HepG2 (cell line): ENCODE measurements around the gene OS9. TPM values are rescaled to one million over a fixed set of nuclear protein-coding genes. Genes with fewer than 3 reads are reported as not detected.

Experiments
- ETS1 ChIP-seq: sonication (generic); formaldehyde crosslinking; IDR thresholded peaks from 2 replicates; pipeline ENCODE4 v1.4.0; 2020; ENCODE audit warnings: missing genetic modification reagents
- RFXANK ChIP-seq: IDR thresholded peaks from 2 replicates; pipeline ENCODE4 v1.6.1; 2016
- ZBTB21 ChIP-seq: sonication (generic); formaldehyde crosslinking; IDR thresholded peaks from 2 replicates; pipeline ENCODE4 v1.4.0; 2020; ENCODE audit warnings: missing genetic modification reagents
- ZC3H4 ChIP-seq: sonication (generic); formaldehyde crosslinking; IDR thresholded peaks from 2 replicates; pipeline ENCODE4 v1.4.0; 2020; ENCODE audit warnings: missing genetic modification reagents, borderline replicate concordance
- ZMYM3 ChIP-seq: sonication (generic); formaldehyde crosslinking; IDR thresholded peaks from 2 replicates; pipeline ENCODE4 v1.5.1; 2020; ENCODE audit warnings: mild to moderate bottlenecking, missing genetic modification reagents
- ZNF383 ChIP-seq: sonication (generic); formaldehyde crosslinking; IDR thresholded peaks from 2 replicates; pipeline ENCODE4 v1.4.0; 2020; ENCODE audit warnings: missing genetic modification reagents, mild to moderate bottlenecking, borderline replicate concordance
- polyA plus RNA-seq, 8 experiments: library from polyadenylated mRNA; depleted of rRNA in 3 of 8; stranded (reverse) in 7 of 8; unstranded in 1 of 8; fragments of >200 nt; fragmentation: Illumina TruSeq in 4 of 8; extraction: Trizol in 4 of 8; gene quantifications; 2 replicates each; pipeline versions ENCODE4 v1.2.1 to v1.2.3, GENCODE V29; 2011 to 2016; ENCODE audit warnings: low read depth in 4 of 8, missing spikeins in 1 of 8, mixed read lengths in 1 of 8; ENCODE audit not compliant: insufficient read depth in 1 of 8
- total RNA-seq, 5 experiments: library from RNA; depleted of rRNA; stranded (reverse); fragments of >200 nt; fragmentation: Illumina TruSeq; extraction: Trizol; gene quantifications; 2 replicates each; pipeline ENCODE4 v1.2.3, GENCODE V29; 2016; ENCODE audit warnings: low read depth in 1 of 5
- TF ChIP-seq, protein P1 (sequence below): IDR thresholded peaks from 2 replicates; pipeline ENCODE4 v1.6.1; 2016; ENCODE audit warnings: low read depth, missing genetic modification reagents, missing compliant biosample characterization
- TF ChIP-seq, protein P2 (sequence below): sonication (generic); formaldehyde crosslinking; IDR thresholded peaks from 2 replicates; pipeline ENCODE4 v1.4.0; 2020; ENCODE audit warnings: missing genetic modification reagents
- TF ChIP-seq, protein P3 (sequence below), 2 experiments: fragments of 450-650 bp in 1 of 2; sonication (generic) in 1 of 2; formaldehyde crosslinking in 1 of 2; IDR thresholded peaks; 2 replicates each; pipeline versions ENCODE4 v1.6.1 to v1.8.0; 2016 to 2022; ENCODE audit warnings: antibody characterized with exemption in 1 of 2, mild to moderate bottlenecking in 1 of 2, missing genetic modification reagents in 1 of 2

OS9 gene
- total and polyA plus RNA-seq, 2 of the 13 experiments (the other 11 are each of a cell fraction or from before 2014, with no cell fraction given), result 156 to 206 TPM

DNA sequence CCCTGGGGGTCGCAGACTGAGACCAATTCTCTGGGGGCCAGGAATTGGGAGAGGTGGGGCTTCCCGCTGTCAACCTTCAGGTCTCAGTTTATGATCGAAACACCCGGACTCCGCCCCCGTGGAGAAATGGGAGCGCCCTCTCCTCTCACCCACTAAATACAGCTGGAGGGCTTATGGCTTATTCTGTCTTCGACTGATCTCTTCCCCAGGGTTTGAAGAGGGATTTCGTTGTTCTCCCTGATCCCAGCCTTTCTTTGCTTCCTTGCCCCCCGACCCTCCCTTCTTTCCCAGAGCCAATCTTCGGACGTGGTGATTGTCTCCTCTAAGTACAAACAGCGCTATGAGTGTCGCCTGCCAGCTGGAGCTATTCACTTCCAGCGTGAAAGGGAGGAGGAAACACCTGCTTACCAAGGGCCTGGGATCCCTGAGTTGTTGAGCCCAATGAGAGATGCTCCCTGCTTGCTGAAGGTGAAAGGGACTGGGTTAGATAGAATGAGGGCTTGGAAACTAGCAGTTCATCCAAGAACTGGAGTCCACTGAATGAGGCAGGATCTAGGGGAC lies 607 bp downstream of the OS9 start (continued):
- TF ChIP-seq ZC3H4 (no peak), ZBTB21 (CRISPR knock-in tag) (no peak), ZNF383 (CRISPR knock-in tag) (peak; percentile 43; the same call in 1 of the 2 replicates), RFXANK (CRISPR knock-in tag) (no peak), ZMYM3 (CRISPR knock-in tag) (no peak), ETS1 (no peak)
- TF ChIP-seq, protein P1, sequence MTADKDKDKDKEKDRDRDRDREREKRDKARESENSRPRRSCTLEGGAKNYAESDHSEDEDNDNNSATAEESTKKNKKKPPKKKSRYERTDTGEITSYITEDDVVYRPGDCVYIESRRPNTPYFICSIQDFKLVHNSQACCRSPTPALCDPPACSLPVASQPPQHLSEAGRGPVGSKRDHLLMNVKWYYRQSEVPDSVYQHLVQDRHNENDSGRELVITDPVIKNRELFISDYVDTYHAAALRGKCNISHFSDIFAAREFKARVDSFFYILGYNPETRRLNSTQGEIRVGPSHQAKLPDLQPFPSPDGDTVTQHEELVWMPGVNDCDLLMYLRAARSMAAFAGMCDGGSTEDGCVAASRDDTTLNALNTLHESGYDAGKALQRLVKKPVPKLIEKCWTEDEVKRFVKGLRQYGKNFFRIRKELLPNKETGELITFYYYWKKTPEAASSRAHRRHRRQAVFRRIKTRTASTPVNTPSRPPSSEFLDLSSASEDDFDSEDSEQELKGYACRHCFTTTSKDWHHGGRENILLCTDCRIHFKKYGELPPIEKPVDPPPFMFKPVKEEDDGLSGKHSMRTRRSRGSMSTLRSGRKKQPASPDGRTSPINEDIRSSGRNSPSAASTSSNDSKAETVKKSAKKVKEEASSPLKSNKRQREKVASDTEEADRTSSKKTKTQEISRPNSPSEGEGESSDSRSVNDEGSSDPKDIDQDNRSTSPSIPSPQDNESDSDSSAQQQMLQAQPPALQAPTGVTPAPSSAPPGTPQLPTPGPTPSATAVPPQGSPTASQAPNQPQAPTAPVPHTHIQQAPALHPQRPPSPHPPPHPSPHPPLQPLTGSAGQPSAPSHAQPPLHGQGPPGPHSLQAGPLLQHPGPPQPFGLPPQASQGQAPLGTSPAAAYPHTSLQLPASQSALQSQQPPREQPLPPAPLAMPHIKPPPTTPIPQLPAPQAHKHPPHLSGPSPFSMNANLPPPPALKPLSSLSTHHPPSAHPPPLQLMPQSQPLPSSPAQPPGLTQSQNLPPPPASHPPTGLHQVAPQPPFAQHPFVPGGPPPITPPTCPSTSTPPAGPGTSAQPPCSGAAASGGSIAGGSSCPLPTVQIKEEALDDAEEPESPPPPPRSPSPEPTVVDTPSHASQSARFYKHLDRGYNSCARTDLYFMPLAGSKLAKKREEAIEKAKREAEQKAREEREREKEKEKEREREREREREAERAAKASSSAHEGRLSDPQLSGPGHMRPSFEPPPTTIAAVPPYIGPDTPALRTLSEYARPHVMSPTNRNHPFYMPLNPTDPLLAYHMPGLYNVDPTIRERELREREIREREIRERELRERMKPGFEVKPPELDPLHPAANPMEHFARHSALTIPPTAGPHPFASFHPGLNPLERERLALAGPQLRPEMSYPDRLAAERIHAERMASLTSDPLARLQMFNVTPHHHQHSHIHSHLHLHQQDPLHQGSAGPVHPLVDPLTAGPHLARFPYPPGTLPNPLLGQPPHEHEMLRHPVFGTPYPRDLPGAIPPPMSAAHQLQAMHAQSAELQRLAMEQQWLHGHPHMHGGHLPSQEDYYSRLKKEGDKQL (CRISPR knock-in tag), result no peak
- TF ChIP-seq, protein P2, sequence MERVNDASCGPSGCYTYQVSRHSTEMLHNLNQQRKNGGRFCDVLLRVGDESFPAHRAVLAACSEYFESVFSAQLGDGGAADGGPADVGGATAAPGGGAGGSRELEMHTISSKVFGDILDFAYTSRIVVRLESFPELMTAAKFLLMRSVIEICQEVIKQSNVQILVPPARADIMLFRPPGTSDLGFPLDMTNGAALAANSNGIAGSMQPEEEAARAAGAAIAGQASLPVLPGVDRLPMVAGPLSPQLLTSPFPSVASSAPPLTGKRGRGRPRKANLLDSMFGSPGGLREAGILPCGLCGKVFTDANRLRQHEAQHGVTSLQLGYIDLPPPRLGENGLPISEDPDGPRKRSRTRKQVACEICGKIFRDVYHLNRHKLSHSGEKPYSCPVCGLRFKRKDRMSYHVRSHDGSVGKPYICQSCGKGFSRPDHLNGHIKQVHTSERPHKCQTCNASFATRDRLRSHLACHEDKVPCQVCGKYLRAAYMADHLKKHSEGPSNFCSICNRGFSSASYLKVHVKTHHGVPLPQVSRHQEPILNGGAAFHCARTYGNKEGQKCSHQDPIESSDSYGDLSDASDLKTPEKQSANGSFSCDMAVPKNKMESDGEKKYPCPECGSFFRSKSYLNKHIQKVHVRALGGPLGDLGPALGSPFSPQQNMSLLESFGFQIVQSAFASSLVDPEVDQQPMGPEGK (CRISPR knock-in tag), result no peak
- TF ChIP-seq, protein P3, sequence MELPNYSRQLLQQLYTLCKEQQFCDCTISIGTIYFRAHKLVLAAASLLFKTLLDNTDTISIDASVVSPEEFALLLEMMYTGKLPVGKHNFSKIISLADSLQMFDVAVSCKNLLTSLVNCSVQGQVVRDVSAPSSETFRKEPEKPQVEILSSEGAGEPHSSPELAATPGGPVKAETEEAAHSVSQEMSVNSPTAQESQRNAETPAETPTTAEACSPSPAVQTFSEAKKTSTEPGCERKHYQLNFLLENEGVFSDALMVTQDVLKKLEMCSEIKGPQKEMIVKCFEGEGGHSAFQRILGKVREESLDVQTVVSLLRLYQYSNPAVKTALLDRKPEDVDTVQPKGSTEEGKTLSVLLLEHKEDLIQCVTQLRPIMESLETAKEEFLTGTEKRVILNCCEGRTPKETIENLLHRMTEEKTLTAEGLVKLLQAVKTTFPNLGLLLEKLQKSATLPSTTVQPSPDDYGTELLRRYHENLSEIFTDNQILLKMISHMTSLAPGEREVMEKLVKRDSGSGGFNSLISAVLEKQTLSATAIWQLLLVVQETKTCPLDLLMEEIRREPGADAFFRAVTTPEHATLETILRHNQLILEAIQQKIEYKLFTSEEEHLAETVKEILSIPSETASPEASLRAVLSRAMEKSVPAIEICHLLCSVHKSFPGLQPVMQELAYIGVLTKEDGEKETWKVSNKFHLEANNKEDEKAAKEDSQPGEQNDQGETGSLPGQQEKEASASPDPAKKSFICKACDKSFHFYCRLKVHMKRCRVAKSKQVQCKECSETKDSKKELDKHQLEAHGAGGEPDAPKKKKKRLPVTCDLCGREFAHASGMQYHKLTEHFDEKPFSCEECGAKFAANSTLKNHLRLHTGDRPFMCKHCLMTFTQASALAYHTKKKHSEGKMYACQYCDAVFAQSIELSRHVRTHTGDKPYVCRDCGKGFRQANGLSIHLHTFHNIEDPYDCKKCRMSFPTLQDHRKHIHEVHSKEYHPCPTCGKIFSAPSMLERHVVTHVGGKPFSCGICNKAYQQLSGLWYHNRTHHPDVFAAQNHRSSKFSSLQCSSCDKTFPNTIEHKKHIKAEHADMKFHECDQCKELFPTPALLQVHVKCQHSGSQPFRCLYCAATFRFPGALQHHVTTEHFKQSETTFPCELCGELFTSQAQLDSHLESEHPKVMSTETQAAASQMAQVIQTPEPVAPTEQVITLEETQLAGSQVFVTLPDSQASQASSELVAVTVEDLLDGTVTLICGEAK (IDR thresholded peaks at IDR 0.05), result no peak
- TF ChIP-seq, protein P3 (CRISPR knock-in tag; IDR thresholded peaks at IDR 0.05), result no peak
